Forelimb muscle (tissue), 1 donor: Measurements from ENCODE around the gene RCBTB2. TPM values are rescaled to one million over a fixed set of nuclear protein-coding genes. Genes with fewer than 3 reads are reported as not detected.

Source experiments
- DNase-seq: peaks from one replicate; pipeline ENCODE4 v3.0.0-alpha.2; 2013; ENCODE audit warnings: low read depth
- polyA plus RNA-seq: library from polyadenylated mRNA; unstranded; fragments of 120-200 nt; gene quantifications from one replicate; pipeline ENCODE4 v1.2.1, GENCODE V29; 2013; ENCODE audit not compliant: insufficient read length

The RCBTB2 gene
- polyA plus RNA-seq, 1 donor: 20.6 TPM

- peak; percentile 46 for DNase-seq
Measured at GRCh38 chr13:48531416-48532255, 1.2 kb downstream of the RCBTB2 start.

- no peak for DNase-seq
Measured at GRCh38 chr13:48530833-48531232, 2.0 kb downstream of the RCBTB2 start.

GRCh38 chr13:48528720-48529119 is 4.2 kb downstream of the RCBTB2 start:
- no peak for DNase-seq

GRCh38 chr13:48527955-48528354 is 4.9 kb downstream of the RCBTB2 start:
- DNase-seq: no peak

- no peak for DNase-seq
Measured at GRCh38 chr13:48526286-48526685, 6.6 kb downstream of the RCBTB2 start.

GRCh38 chr13:48518083-48518482 is 14.8 kb downstream of the RCBTB2 start:
- DNase-seq: no peak

- DNase-seq: no peak
Measured at GRCh38 chr13:48515732-48516131, 17.1 kb downstream of the RCBTB2 start.

GRCh38 chr13:48514793-48515192 is 18.1 kb downstream of the RCBTB2 start:
- DNase-seq: no peak

GRCh38 chr13:48511621-48512230 is 21.2 kb downstream of the RCBTB2 start:
- DNase-seq: no peak

GRCh38 chr13:48510698-48511097 is 22.2 kb downstream of the RCBTB2 start:
- no peak for DNase-seq

GRCh38 chr13:48508011-48508410 is 24.9 kb downstream of the RCBTB2 start:
- DNase-seq: no peak

GRCh38 chr13:48507021-48507420 is 25.9 kb downstream of the RCBTB2 start:
- no peak for DNase-seq

- no peak for DNase-seq
Measured at GRCh38 chr13:48506092-48506701, 26.7 kb downstream of the RCBTB2 start.

GRCh38 chr13:48505597-48506091 is 27.2 kb downstream of the RCBTB2 start:
- peak; percentile 46 for DNase-seq

- DNase-seq: no peak
Measured at GRCh38 chr13:48505012-48505411, 27.9 kb downstream of the RCBTB2 start.

- no peak for DNase-seq
Measured at GRCh38 chr13:48504606-48505005, 28.3 kb downstream of the RCBTB2 start.

GRCh38 chr13:48502601-48503319 is 30.1 kb downstream of the RCBTB2 start:
- DNase-seq: no peak

GRCh38 chr13:48501705-48502104 is 31.2 kb downstream of the RCBTB2 start:
- DNase-seq: no peak

GRCh38 chr13:48500652-48501197 is 32.2 kb downstream of the RCBTB2 start:
- no peak for DNase-seq

GRCh38 chr13:48497669-48498068 is 35.2 kb downstream of the RCBTB2 start:
- DNase-seq: no peak

- DNase-seq: no peak
Measured at GRCh38 chr13:48496271-48497161, 36.4 kb downstream of the RCBTB2 start.
